ENCODE results near the gene LPP. TPM values are rescaled to one million over a fixed set of nuclear protein-coding genes. Genes with fewer than 3 reads are reported as not detected.

Gene LPP
- total and polyA plus RNA-seq, 2 of the 13 experiments (the other 11 are each of a cell fraction or from before 2014, with no cell fraction given), result 19.2 to 29.9 TPM

DNA sequence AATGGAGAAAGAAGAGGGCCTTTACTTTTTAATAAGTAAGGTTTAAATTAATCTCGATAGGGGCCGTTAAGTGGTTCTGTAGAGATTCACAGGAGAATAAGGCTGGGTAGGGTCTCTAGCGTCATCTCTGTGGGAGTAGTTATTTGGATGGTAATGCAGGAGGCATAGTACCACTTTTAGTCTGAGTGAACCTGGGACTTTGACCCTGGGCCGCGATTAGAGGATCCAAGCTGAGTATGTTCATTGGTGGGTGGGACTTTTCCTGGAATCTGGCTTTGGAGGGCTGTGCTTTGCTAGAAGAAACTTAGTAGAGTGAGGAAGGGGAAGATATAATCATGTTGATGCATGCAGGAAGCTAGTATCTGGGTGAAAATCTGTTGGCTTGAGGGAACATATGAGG is 4.0 kb downstream of the LPP start (continued):
- TF ChIP-seq SP140L (CRISPR knock-in tag; IDR thresholded peaks at IDR 0.05; ENCODE audit: borderline replicate concordance) (no peak), ZNF589 (CRISPR knock-in tag; conservative IDR thresholded peaks at IDR 0.05) (no peak), ZNF432 (CRISPR knock-in tag; IDR thresholded peaks at IDR 0.05; ENCODE audit: borderline replicate concordance) (no peak), HIC2 (CRISPR knock-in tag; IDR thresholded peaks at IDR 0.05; ENCODE audit: low read depth) (no peak), NFATC3 (CRISPR knock-in tag; IDR thresholded peaks at IDR 0.05) (no peak), ZNF512B (CRISPR knock-in tag; IDR thresholded peaks at IDR 0.05; ENCODE audit: borderline replicate concordance) (no peak), THRA (CRISPR knock-in tag; IDR thresholded peaks at IDR 0.05; ENCODE audit: borderline replicate concordance) (0 out of 2 replicates have a peak, but pooled peaks have one; percentile 24), KAT7 (CRISPR knock-in tag; IDR thresholded peaks at IDR 0.05; ENCODE audit: borderline replicate concordance) (no peak), ATF5 (CRISPR knock-in tag; IDR thresholded peaks at IDR 0.05; ENCODE audit: low read depth) (no peak), HINFP (CRISPR knock-in tag; IDR thresholded peaks at IDR 0.05; ENCODE audit: low read depth) (no peak), MATR3 (CRISPR knock-in tag; IDR thresholded peaks at IDR 0.05) (no peak), ZNF205 (CRISPR knock-in tag; IDR thresholded peaks at IDR 0.05) (no peak), ARNTL (CRISPR knock-in tag; IDR thresholded peaks at IDR 0.05) (no peak), RXRA (CRISPR knock-in tag; IDR thresholded peaks at IDR 0.05) (no peak), ZNF138 (CRISPR knock-in tag; IDR thresholded peaks at IDR 0.05; ENCODE audit: low read depth) (no peak), ZNF75D (CRISPR knock-in tag; IDR thresholded peaks at IDR 0.05; ENCODE audit: borderline replicate concordance) (no peak), NPAS2 (CRISPR knock-in tag; IDR thresholded peaks at IDR 0.05; ENCODE audit: borderline replicate concordance) (no peak)
- TF ChIP-seq, protein P1, sequence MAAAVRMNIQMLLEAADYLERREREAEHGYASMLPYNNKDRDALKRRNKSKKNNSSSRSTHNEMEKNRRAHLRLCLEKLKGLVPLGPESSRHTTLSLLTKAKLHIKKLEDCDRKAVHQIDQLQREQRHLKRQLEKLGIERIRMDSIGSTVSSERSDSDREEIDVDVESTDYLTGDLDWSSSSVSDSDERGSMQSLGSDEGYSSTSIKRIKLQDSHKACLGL (CRISPR knock-in tag; IDR thresholded peaks at IDR 0.05), result no peak
- TF ChIP-seq, protein P2, sequence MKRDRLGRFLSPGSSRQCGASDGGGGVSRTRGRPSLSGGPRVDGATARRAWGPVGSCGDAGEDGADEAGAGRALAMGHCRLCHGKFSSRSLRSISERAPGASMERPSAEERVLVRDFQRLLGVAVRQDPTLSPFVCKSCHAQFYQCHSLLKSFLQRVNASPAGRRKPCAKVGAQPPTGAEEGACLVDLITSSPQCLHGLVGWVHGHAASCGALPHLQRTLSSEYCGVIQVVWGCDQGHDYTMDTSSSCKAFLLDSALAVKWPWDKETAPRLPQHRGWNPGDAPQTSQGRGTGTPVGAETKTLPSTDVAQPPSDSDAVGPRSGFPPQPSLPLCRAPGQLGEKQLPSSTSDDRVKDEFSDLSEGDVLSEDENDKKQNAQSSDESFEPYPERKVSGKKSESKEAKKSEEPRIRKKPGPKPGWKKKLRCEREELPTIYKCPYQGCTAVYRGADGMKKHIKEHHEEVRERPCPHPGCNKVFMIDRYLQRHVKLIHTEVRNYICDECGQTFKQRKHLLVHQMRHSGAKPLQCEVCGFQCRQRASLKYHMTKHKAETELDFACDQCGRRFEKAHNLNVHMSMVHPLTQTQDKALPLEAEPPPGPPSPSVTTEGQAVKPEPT (CRISPR knock-in tag; IDR thresholded peaks at IDR 0.05; ENCODE audit: low read depth), result no peak
